ENCODE data around the gene ANAPC7. TPM values are rescaled to one million over a fixed set of nuclear protein-coding genes. Genes with fewer than 3 reads are reported as not detected.

Gene ANAPC7

DNA sequence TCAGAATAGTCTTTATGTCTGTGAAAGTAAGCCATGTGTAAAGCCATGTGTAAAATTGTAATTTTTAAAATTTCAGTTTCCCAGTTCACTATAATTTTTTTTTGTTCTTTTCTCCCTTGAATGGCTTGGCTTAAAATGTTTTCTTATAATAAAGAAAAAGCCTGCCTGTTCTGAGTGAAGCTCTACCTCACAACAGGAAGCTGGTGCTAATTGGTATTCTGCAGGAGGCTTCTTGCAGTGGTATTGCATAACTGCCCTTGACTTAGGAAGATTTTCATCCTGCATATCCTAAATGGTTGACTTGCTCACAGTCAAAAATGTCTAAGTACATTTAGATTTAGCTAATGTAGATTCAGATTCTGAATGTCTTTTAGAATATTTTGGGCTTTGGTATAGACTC lies 73.0 kb downstream of the ANAPC7 start:
- Histone ChIP-seq H2BK12ac (ENCODE audit: low read length in 2 of 2) (no peak overlapping the region), H4K8ac (ENCODE audit: low read length) (no peak overlapping the region), H4K91ac (ENCODE audit: low read length) (no peak overlapping the region), H3K36me3 (ENCODE audit: control insufficient read depth in 1 of 2, insufficient read depth in 2 of 2, low read depth in 1 of 2, low read length in 2 of 2) (peaks cover 34 to 98% of the 10 kb centered on the region in 2 experiments), H2BK15ac (ENCODE audit: low read depth, poor library complexity, severe bottlenecking) (no peak overlapping the region), H3K4me1 (ENCODE audit: control insufficient read depth, insufficient read depth, low read depth, low read length) (no peaks in the 10 kb centered on the region), H3K23ac (ENCODE audit: low read length in 2 of 2) (no peak overlapping the region), H3K9me3 (ENCODE audit: control insufficient read depth, low read length) (no peaks in the 10 kb centered on the region), H3K79me1 (replicated peaks; ENCODE audit: low read length, poor library complexity, severe bottlenecking) (peaks cover 11% of the 10 kb centered on the region), H3K27ac (ENCODE audit: low read length, poor library complexity, severe bottlenecking) (no peak overlapping the region), H3K9ac (ENCODE audit: low read length) (peak overlapping the region; percentile 2), H2AFZ (ENCODE audit: low read depth, low read length) (no peak overlapping the region), H3K18ac (ENCODE audit: low read depth in 1 of 2, low read length in 2 of 2) (no peak overlapping the region), H2AK5ac (ENCODE audit: low read length, severe bottlenecking) (no peak overlapping the region), H3K4ac (ENCODE audit: low read depth in 1 of 2, low read length in 2 of 2) (no peak overlapping the region), H2BK120ac (ENCODE audit: low read depth, low read length) (no peak overlapping the region), H2BK5ac (ENCODE audit: low read depth, low read length, poor library complexity, severe bottlenecking) (no peak overlapping the region), H3K27me3 (ENCODE audit: control insufficient read depth in 1 of 2, insufficient read depth in 1 of 2, low read length in 2 of 2) (no peaks in the 10 kb centered on the region), H3K14ac (ENCODE audit: low read length in 2 of 2) (no peak overlapping the region), H3K4me3 (ENCODE audit: insufficient read depth in 1 of 2, low read depth in 1 of 2, low read length in 2 of 2) (no peak overlapping the region), H3K4me2 (ENCODE audit: low read length, poor library complexity, severe bottlenecking) (no peak overlapping the region)
- DNase-seq: peak; percentile 51

- no peaks in the 10 kb centered on the region for H3K4me1 ChIP-seq (ENCODE audit: control insufficient read depth, insufficient read depth, low read depth, low read length)
- no peak overlapping the region for H4K8ac ChIP-seq (ENCODE audit: low read length)
- H3K27me3 ChIP-seq (ENCODE audit: control insufficient read depth in 1 of 2, insufficient read depth in 1 of 2, low read length in 2 of 2): no peaks in the 10 kb centered on the region
- H3K4me3 ChIP-seq (ENCODE audit: insufficient read depth in 1 of 2, low read depth in 1 of 2, low read length in 2 of 2): no peak overlapping the region
- H3K27ac ChIP-seq (ENCODE audit: low read length, poor library complexity, severe bottlenecking): no peak overlapping the region
- 100% methylated on average over 2 of the region's 3 CpGs for WGBS
- no peak overlapping the region for H2BK5ac ChIP-seq (ENCODE audit: low read depth, low read length, poor library complexity, severe bottlenecking)
- peaks cover 30 to 98% of the 10 kb centered on the region in 2 experiments for H3K36me3 ChIP-seq (ENCODE audit: control insufficient read depth in 1 of 2, insufficient read depth in 2 of 2, low read depth in 1 of 2, low read length in 2 of 2)
- H2BK120ac ChIP-seq (ENCODE audit: low read depth, low read length): no peak overlapping the region
- H3K4ac ChIP-seq (ENCODE audit: low read depth in 1 of 2, low read length in 2 of 2): no peak overlapping the region
- H3K14ac ChIP-seq (ENCODE audit: low read length in 2 of 2): no peak overlapping the region
- H3K9me3 ChIP-seq (ENCODE audit: control insufficient read depth, low read length): no peaks in the 10 kb centered on the region
- H4K91ac ChIP-seq (ENCODE audit: low read length): no peak overlapping the region
- peak overlapping the region; percentile 2 for H3K9ac ChIP-seq (ENCODE audit: low read length)
- no peak overlapping the region for H3K18ac ChIP-seq (ENCODE audit: low read depth in 1 of 2, low read length in 2 of 2)
- no peak overlapping the region for H2BK15ac ChIP-seq (ENCODE audit: low read depth, poor library complexity, severe bottlenecking)
- no peak overlapping the region for H2BK12ac ChIP-seq (ENCODE audit: low read length in 2 of 2)
- DNase-seq: no peak
- no peak overlapping the region for H3K4me2 ChIP-seq (ENCODE audit: low read length, poor library complexity, severe bottlenecking)
- H2AFZ ChIP-seq (ENCODE audit: low read depth, low read length): no peak overlapping the region
- no peak overlapping the region for H2AK5ac ChIP-seq (ENCODE audit: low read length, severe bottlenecking)
- H3K23ac ChIP-seq (ENCODE audit: low read length in 2 of 2): no peak overlapping the region
- H3K79me1 ChIP-seq (replicated peaks; ENCODE audit: low read length, poor library complexity, severe bottlenecking): peaks cover 9% of the 10 kb centered on the region
Measured at GRCh38 chr12:110330124-110330523, 73.4 kb downstream of the ANAPC7 start.

DNA sequence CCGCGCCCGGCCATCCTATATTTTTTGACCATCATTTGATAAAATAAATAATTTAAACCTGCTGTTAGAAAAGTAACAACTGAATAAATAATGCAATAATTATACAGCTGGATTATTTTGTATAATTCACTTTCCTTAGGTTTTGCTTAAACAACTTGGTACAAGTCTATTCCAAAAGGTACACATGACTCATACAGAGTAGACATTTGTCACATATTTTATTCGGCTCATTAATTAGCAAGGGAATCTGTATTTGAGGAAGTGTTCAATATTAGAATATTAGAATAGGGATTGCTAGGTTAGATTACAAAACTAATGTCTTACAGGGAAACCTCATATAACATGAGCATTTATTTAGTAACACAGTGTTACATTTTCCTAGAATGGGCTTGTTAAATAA lies 73.8 kb downstream of the ANAPC7 start:
- Histone ChIP-seq H3K23ac (ENCODE audit: low read length in 2 of 2) (no peak overlapping the region), H3K27me3 (ENCODE audit: control insufficient read depth in 1 of 2, insufficient read depth in 1 of 2, low read length in 2 of 2) (no peaks in the 10 kb centered on the region), H3K79me1 (replicated peaks; ENCODE audit: low read length, poor library complexity, severe bottlenecking) (peaks cover 8% of the 10 kb centered on the region), H3K9ac (ENCODE audit: low read length) (peak overlapping the region; percentile 2), H3K4me1 (ENCODE audit: control insufficient read depth, insufficient read depth, low read depth, low read length) (no peaks in the 10 kb centered on the region), H3K4ac (ENCODE audit: low read depth in 1 of 2, low read length in 2 of 2) (no peak overlapping the region), H2BK120ac (ENCODE audit: low read depth, low read length) (no peak overlapping the region), H3K4me2 (ENCODE audit: low read length, poor library complexity, severe bottlenecking) (no peak overlapping the region), H3K4me3 (ENCODE audit: insufficient read depth in 1 of 2, low read depth in 1 of 2, low read length in 2 of 2) (no peak overlapping the region), H2BK5ac (ENCODE audit: low read depth, low read length, poor library complexity, severe bottlenecking) (no peak overlapping the region), H3K9me3 (ENCODE audit: control insufficient read depth, low read length) (no peaks in the 10 kb centered on the region), H3K14ac (ENCODE audit: low read length in 2 of 2) (no peak overlapping the region), H2AFZ (ENCODE audit: low read depth, low read length) (no peak overlapping the region), H3K18ac (ENCODE audit: low read depth in 1 of 2, low read length in 2 of 2) (no peak overlapping the region), H2BK12ac (ENCODE audit: low read length in 2 of 2) (no peak overlapping the region), H2AK5ac (ENCODE audit: low read length, severe bottlenecking) (no peak overlapping the region), H3K27ac (ENCODE audit: low read length, poor library complexity, severe bottlenecking) (no peak overlapping the region), H2BK15ac (ENCODE audit: low read depth, poor library complexity, severe bottlenecking) (no peak overlapping the region), H4K8ac (ENCODE audit: low read length) (no peak overlapping the region), H4K91ac (ENCODE audit: low read length) (no peak overlapping the region), H3K36me3 (ENCODE audit: control insufficient read depth in 1 of 2, insufficient read depth in 2 of 2, low read depth in 1 of 2, low read length in 2 of 2) (peaks cover 28 to 98% of the 10 kb centered on the region in 2 experiments)
- no peak for DNase-seq
- no CpG with 5 or more reads among the region's 4 CpGs for WGBS

Small RNA genes lying within 50 kb of the gene (small RNA-seq; reads per million reads assigned to genes)
- gene RN7SL769P (ENCODE audit: low read depth): not detected
